ENCODE data around the gene CUBN. TPM values are rescaled to one million over a fixed set of nuclear protein-coding genes. Genes with fewer than 3 reads are reported as not detected.
A peak's percentile ranks its signal among the peaks of the same experiment; 100 is the strongest.

CUBN gene
- polyA plus RNA-seq, 2 of the 4 experiments (the other 2 are of a cell fraction), result 0.08 to 0.28 TPM

GRCh38 chr10:16952080-16952479 lies 177.5 kb downstream of the CUBN start:
- WGBS (ENCODE audit: missing lambda C conversion rate), result 64% methylated on average over 5 of the region's 5 CpGs
- POLR2A ChIA-PET, result no interaction called here
- Histone ChIP-seq H3K27ac (no peak overlapping the region), H3K9me3 (no peaks in the 10 kb centered on the region), H3K4me3 (no peak overlapping the region), H3K4me1 (no peaks in the 10 kb centered on the region), H3K4me2 (no peak overlapping the region)
- CTCF ChIA-PET, result no interaction called here
- ATAC-seq (no peak), DNase-seq (ENCODE audit: low read depth in 1 of 2, low spot score in 1 of 2) (no peak), FAIRE-seq (no peak)
- TF ChIP-seq FOSB (CRISPR knock-in tag; IDR thresholded peaks at IDR 0.05) (no peak), MAZ (IDR thresholded peaks at IDR 0.05; ENCODE audit: borderline replicate concordance, low read depth, low read length) (no peak), CBX8 (IDR thresholded peaks at IDR 0.05) (no peak), JUN (IDR thresholded peaks at IDR 0.05) (no peak), RCOR1 (IDR thresholded peaks at IDR 0.05; ENCODE audit: low read depth, low read length) (no peak)

- TF ChIP-seq HDAC2 (IDR thresholded peaks at IDR 0.05) (no peak), FOXS1 (CRISPR knock-in tag; IDR thresholded peaks at IDR 0.05) (no peak), TP53 (CRISPR knock-in tag; IDR thresholded peaks at IDR 0.05) (no peak), ZC3H11A (IDR thresholded peaks at IDR 0.05) (no peak), CHD4 (IDR thresholded peaks at IDR 0.05; ENCODE audit: borderline replicate concordance) (no peak), HES2 (IDR thresholded peaks at IDR 0.05) (no peak), MYC (IDR thresholded peaks at IDR 0.05; ENCODE audit: borderline replicate concordance, low read length) (no peak), NFE2L2 (conservative IDR thresholded peaks at IDR 0.05; ENCODE audit: low read length) (no peak), GATA3 (IDR thresholded peaks at IDR 0.05; ENCODE audit: borderline replicate concordance) (no peak), CBX8 (IDR thresholded peaks at IDR 0.05) (no peak), ZFP36 (IDR thresholded peaks at IDR 0.05; ENCODE audit: borderline replicate concordance, partially characterized antibody) (no peak), ZSCAN20 (CRISPR knock-in tag; IDR thresholded peaks at IDR 0.05) (no peak), RCOR1 (IDR thresholded peaks at IDR 0.05; ENCODE audit: low read depth, low read length) (no peak)
- 0 out of 6 replicates have a peak, but pooled peaks of 1 of the 2 experiments have one; percentile 38 for ATAC-seq
- no peak for FAIRE-seq
- WGBS (ENCODE audit: missing lambda C conversion rate), result 54% methylated on average over 8 of the region's 8 CpGs
- Histone ChIP-seq H3K9me3 (no peaks in the 10 kb centered on the region), H3K4me3 (no peak overlapping the region), H3K4me1 (no peaks in the 10 kb centered on the region), H3K4me2 (no peak overlapping the region), H3K27ac (no peak overlapping the region)
- ChIA-PET CTCF (interaction anchor here (0.6 kb wide), 1 partner anchor 266 kb away, joined by 3 read pairs; no protein-coding TSS in a partner anchor), POLR2A (no interaction called here)
- peak in 1 of 2 experiments; percentile 13 for DNase-seq (ENCODE audit: low read depth in 1 of 2, low spot score in 1 of 2)
Measured at GRCh38 chr10:16950656-16951601, 178.7 kb downstream of the CUBN start.

GRCh38 chr10:16949816-16950215 lies 179.8 kb downstream of the CUBN start:
- H3K4me3 ChIP-seq, result no peak overlapping the region
- H3K9me3 ChIP-seq, result no peaks in the 10 kb centered on the region
- no peak overlapping the region for H3K27ac ChIP-seq
- no peak for ATAC-seq
- no peak overlapping the region for H3K4me2 ChIP-seq
- no peak for FAIRE-seq
- DNase-seq (ENCODE audit: low read depth in 1 of 2, low spot score in 1 of 2), result no peak
- H3K4me1 ChIP-seq, result no peaks in the 10 kb centered on the region
- POLR2A ChIA-PET, result no interaction called here
- WGBS (ENCODE audit: missing lambda C conversion rate), result 74% methylated on average over 11 of the region's 11 CpGs
- CTCF ChIA-PET, result no interaction called here
- TF ChIP-seq RNF2 (IDR thresholded peaks at IDR 0.05; ENCODE audit: borderline replicate concordance, low read depth) (no peak), RCOR1 (IDR thresholded peaks at IDR 0.05; ENCODE audit: low read depth, low read length) (no peak), EHF (CRISPR knock-in tag; IDR thresholded peaks at IDR 0.05) (no peak), MAZ (IDR thresholded peaks at IDR 0.05; ENCODE audit: borderline replicate concordance, low read depth, low read length) (no peak), FOSL2 (IDR thresholded peaks at IDR 0.05) (no peak), FOSL2 (CRISPR knock-in tag; IDR thresholded peaks at IDR 0.05) (no peak), REST (IDR thresholded peaks at IDR 0.05) (no peak), KDM1A (IDR thresholded peaks at IDR 0.05; ENCODE audit: low read depth) (no peak), HOXA7 (CRISPR knock-in tag; IDR thresholded peaks at IDR 0.05) (no peak), FOXS1 (CRISPR knock-in tag; IDR thresholded peaks at IDR 0.05) (no peak), RAD21 (conservative IDR thresholded peaks at IDR 0.05 in 1 of 2, IDR thresholded peaks at IDR 0.05 in 1 of 2) (no peak), RARB (CRISPR knock-in tag; IDR thresholded peaks at IDR 0.05) (no peak), CBX2 (IDR thresholded peaks at IDR 0.05; ENCODE audit: borderline replicate concordance, low read depth) (no peak), SMC3 (IDR thresholded peaks at IDR 0.05) (no peak), ESRRA (IDR thresholded peaks at IDR 0.05; ENCODE audit: borderline replicate concordance, low read length) (no peak), ELK1 (IDR thresholded peaks at IDR 0.05; ENCODE audit: low read depth, low read length) (no peak), TFCP2L1 (CRISPR knock-in tag; IDR thresholded peaks at IDR 0.05) (no peak), HOXB5 (CRISPR knock-in tag; IDR thresholded peaks at IDR 0.05) (no peak)
